ENCODE measurements around the gene TBCCD1. TPM values are rescaled to one million over a fixed set of nuclear protein-coding genes. Genes with fewer than 3 reads are reported as not detected.

TBCCD1 gene
- total RNA-seq, 1 donor from 2014 or later, result 20.1 TPM

- DNase-seq (ENCODE audit: low read depth, low spot score), result no peak
- no peaks in the 10 kb centered on the region for H3K27me3 Mint-ChIP-seq (ENCODE audit: low read depth)
- peak overlapping the region; percentile 21 for H3K27ac Mint-ChIP-seq (ENCODE audit: unreplicated experiment)
- H3K4me1 Mint-ChIP-seq, result peaks cover 29% of the 10 kb centered on the region
- no peaks in the 10 kb centered on the region for H3K36me3 Mint-ChIP-seq (ENCODE audit: low read depth)
- no peaks in the 10 kb centered on the region for H3K9me3 Mint-ChIP-seq
- peak overlapping the region; percentile 70 for H3K4me3 Mint-ChIP-seq
- TF ChIP-seq, protein P1, sequence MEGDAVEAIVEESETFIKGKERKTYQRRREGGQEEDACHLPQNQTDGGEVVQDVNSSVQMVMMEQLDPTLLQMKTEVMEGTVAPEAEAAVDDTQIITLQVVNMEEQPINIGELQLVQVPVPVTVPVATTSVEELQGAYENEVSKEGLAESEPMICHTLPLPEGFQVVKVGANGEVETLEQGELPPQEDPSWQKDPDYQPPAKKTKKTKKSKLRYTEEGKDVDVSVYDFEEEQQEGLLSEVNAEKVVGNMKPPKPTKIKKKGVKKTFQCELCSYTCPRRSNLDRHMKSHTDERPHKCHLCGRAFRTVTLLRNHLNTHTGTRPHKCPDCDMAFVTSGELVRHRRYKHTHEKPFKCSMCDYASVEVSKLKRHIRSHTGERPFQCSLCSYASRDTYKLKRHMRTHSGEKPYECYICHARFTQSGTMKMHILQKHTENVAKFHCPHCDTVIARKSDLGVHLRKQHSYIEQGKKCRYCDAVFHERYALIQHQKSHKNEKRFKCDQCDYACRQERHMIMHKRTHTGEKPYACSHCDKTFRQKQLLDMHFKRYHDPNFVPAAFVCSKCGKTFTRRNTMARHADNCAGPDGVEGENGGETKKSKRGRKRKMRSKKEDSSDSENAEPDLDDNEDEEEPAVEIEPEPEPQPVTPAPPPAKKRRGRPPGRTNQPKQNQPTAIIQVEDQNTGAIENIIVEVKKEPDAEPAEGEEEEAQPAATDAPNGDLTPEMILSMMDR (conservative IDR thresholded peaks at IDR 0.05), result no peak
Observed at GRCh38 chr3:186564586-186564985, 2.6 kb downstream of the TBCCD1 start.

DNA sequence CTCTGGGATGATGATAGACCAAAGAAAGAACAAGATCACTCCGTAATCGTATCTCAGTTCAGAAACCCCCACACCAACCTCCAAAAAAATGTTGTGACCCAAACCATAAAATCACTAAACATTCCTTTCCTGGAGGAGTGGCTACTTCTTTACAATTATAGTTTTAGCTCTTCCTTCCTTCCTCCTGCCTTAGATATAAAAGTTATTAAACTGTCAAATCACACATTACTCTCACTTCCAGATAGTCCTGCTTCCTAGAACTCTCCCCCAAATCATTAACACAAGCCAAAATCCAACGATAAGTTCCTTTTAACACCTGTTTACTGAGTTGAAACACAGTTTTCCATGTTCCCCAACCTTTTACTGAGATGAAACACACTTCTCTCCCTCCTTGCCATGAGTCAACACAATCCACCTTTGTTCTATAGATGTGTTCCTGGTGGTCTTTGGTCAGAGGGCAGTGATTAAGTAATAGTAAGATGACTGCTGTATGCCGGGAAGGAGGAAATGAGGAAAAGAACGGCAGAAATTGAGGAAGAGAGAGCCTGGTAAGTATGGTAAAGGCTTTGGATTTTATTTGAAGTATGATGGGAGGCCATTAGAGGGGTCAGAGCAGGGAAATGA lies 14.6 kb downstream of the TBCCD1 start:
- TF ChIP-seq, protein P1 (conservative IDR thresholded peaks at IDR 0.05), result no peak
- peaks cover 4% of the 10 kb centered on the region for H3K36me3 Mint-ChIP-seq (ENCODE audit: low read depth)
- no peak for DNase-seq (ENCODE audit: low read depth, low spot score)
- H3K4me3 Mint-ChIP-seq, result no peak overlapping the region
- H3K27me3 Mint-ChIP-seq (ENCODE audit: low read depth), result no peaks in the 10 kb centered on the region
- H3K27ac Mint-ChIP-seq (ENCODE audit: unreplicated experiment), result peak overlapping the region; percentile 40
- H3K9me3 Mint-ChIP-seq, result no peaks in the 10 kb centered on the region
- peaks cover 6% of the 10 kb centered on the region for H3K4me1 Mint-ChIP-seq

- Mint-ChIP-seq H3K4me3 (no peak overlapping the region), H3K9me3 (no peaks in the 10 kb centered on the region), H3K27ac (ENCODE audit: unreplicated experiment) (no peak overlapping the region), H3K4me1 (peaks cover 6% of the 10 kb centered on the region), H3K27me3 (ENCODE audit: low read depth) (no peaks in the 10 kb centered on the region), H3K36me3 (ENCODE audit: low read depth) (peaks cover 4% of the 10 kb centered on the region)
- TF ChIP-seq, protein P1 (conservative IDR thresholded peaks at IDR 0.05), result no peak
- no peak for DNase-seq (ENCODE audit: low read depth, low spot score)
Observed at GRCh38 chr3:186551387-186551786, 15.8 kb downstream of the TBCCD1 start.

GRCh38 chr3:186549497-186549896 lies 17.6 kb downstream of the TBCCD1 start:
- TF ChIP-seq, protein P1 (conservative IDR thresholded peaks at IDR 0.05), result no peak
- Mint-ChIP-seq H3K27ac (ENCODE audit: unreplicated experiment) (no peak overlapping the region), H3K4me1 (peaks cover 6% of the 10 kb centered on the region), H3K36me3 (ENCODE audit: low read depth) (peaks cover 4% of the 10 kb centered on the region), H3K9me3 (no peaks in the 10 kb centered on the region), H3K4me3 (no peak overlapping the region), H3K27me3 (ENCODE audit: low read depth) (no peaks in the 10 kb centered on the region)
- DNase-seq (ENCODE audit: low read depth, low spot score), result no peak

GRCh38 chr3:186544281-186544680 lies 22.9 kb downstream of the TBCCD1 start, which contains the start of gene CRYGS:
CRYGS (minus strand) TSS chr3:186544380; CDS start chr3:186544326, 54 bp downstream.
- no peak for DNase-seq (ENCODE audit: low read depth, low spot score)
- Mint-ChIP-seq H3K4me3 (no peak within 1 kb of the TSS), H3K27ac (ENCODE audit: unreplicated experiment) (no peak within 1 kb of the TSS), H3K27me3 (ENCODE audit: low read depth) (no peaks in the 10 kb centered on the region), H3K36me3 (ENCODE audit: low read depth) (peaks cover 4% of the 10 kb centered on the region), H3K9me3 (no peaks in the 10 kb centered on the region), H3K4me1 (no peaks in the 10 kb centered on the region)
- TF ChIP-seq, protein P1 (conservative IDR thresholded peaks at IDR 0.05), result no peak
